ENCODE results near the gene OR9Q1.

DNA sequence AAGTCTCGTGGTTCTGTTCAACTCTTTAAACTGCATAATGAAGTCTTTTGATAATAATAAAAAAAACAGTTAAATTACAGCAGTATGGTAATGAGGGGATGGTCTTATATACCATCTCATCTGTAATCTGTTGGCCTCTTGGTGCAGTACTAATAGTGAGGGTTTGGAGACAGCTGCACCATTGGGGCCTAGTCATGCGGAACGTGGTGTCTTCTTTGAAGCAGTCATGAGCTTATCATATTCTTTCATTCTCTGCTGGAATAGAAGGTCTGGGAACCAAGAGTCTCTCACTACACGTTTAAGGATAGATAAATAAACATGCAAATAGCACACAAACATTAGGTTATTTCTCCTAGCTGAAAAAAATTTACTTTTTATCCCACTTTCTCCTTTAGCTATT, 40.9 kb upstream of the OR9Q1 start:
- TF ChIP-seq, protein P1, sequence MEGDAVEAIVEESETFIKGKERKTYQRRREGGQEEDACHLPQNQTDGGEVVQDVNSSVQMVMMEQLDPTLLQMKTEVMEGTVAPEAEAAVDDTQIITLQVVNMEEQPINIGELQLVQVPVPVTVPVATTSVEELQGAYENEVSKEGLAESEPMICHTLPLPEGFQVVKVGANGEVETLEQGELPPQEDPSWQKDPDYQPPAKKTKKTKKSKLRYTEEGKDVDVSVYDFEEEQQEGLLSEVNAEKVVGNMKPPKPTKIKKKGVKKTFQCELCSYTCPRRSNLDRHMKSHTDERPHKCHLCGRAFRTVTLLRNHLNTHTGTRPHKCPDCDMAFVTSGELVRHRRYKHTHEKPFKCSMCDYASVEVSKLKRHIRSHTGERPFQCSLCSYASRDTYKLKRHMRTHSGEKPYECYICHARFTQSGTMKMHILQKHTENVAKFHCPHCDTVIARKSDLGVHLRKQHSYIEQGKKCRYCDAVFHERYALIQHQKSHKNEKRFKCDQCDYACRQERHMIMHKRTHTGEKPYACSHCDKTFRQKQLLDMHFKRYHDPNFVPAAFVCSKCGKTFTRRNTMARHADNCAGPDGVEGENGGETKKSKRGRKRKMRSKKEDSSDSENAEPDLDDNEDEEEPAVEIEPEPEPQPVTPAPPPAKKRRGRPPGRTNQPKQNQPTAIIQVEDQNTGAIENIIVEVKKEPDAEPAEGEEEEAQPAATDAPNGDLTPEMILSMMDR (IDR thresholded peaks at IDR 0.05), result no peak
- no peak for TF ChIP-seq POLR2A (IDR thresholded peaks at IDR 0.05)

Data from esophagus squamous epithelium (tissue), 4 donors.